NCI-H2107 treated with DMSO at 0.1 percent for 48 hours (cell line): ENCODE results near the gene NFKBIE.
A peak's percentile ranks its signal among the peaks of the same experiment; 100 is the strongest.
"Not testable (repeated sequence)": the region's sequence is repeated elsewhere in the genome, so short reads cannot be mapped to it uniquely, and the experiment has no call there.

Experiments
- DNase-seq: peaks from one replicate; lab custom pipeline; 2025; ENCODE audit not compliant: unreplicated experiment; lab: John Stamatoyannopoulos, UW

Gene NFKBIE

DNA sequence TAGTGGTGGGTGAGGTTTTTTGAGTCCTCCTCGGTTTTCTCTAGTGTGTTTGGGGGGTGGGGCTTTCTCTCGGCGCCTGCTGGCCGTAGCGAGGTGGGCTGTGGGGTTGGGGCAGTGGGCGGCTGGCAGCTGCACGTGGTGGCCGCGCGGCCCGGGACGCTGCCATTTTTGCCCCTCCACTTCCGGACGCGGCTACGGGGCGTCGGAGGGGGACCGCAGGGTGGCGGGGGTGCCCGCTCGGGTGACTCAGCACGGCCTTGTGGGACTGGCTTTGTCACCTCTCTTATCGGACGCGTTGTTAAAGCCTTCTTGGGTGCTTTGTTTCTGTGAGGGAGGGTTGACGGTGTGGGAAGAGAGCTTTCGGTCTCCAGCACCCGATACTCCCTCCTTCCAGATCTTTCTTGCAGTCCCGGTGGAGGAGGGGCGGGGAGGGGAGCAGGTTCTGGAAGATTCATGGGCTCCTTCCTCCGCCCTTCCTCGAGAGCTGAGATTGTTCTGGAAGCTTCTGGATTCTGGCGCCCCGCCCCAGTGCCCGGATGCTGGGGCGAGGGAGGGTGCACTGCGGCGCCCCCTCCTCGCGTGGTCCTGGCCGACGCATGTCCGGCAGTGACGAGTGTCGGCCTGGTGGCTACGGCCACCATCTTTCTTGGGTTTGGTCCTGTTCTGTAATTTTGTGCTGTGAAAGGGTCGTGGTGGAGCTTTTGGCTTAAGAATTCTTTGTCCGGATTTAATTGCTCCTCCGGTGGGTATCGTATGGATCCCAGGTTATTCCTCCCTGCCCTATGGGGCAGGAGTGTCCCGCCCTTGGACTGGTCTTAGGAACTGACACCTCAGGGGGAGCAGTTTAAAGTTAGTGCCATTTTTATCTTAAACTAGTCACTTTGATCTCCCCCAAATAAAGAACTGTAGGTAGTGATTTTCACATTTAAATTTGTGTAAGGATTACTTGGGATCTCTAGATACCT is 17.7 kb downstream of the NFKBIE start:
- DNase-seq = no peak

DNA sequence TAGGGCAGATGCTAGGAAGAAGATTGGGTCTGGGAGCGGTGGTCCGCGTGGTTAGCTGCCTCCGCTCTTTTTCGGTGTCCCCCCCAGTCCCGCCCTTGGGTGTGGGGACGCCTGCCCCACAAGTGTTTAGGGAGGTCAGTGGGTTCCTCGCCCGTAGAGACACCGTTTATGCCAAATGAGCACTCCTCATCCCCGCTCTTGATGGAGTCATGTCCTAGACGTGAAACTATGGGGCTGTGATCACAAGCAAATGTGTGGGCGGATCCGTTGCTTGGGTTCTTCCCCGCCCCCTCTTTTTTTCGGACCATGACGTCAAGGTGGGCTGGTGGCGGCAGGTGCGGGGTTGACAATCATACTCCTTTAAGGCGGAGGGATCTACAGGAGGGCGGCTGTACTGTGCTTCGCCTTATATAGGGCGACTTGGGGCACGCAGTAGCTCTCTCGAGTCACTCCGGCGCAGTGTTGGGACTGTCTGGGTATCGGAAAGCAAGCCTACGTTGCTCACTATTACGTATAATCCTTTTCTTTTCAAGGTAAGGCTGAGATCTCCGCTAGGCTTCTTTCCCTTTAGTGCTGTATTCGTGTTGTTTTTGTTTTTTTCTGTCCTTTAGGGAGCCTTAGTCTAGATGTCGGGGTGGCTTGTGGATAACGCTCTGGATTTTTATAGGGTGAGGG is 18.6 kb downstream of the NFKBIE start, which contains the start of gene HSP90AB1:
Gene HSP90AB1, plus strand, starts transcription at position 439 of the 675 bp plus-strand sequence. CDS start 1,529 bp downstream, outside the sequence.
- DNase-seq = peak; percentile 84

DNA sequence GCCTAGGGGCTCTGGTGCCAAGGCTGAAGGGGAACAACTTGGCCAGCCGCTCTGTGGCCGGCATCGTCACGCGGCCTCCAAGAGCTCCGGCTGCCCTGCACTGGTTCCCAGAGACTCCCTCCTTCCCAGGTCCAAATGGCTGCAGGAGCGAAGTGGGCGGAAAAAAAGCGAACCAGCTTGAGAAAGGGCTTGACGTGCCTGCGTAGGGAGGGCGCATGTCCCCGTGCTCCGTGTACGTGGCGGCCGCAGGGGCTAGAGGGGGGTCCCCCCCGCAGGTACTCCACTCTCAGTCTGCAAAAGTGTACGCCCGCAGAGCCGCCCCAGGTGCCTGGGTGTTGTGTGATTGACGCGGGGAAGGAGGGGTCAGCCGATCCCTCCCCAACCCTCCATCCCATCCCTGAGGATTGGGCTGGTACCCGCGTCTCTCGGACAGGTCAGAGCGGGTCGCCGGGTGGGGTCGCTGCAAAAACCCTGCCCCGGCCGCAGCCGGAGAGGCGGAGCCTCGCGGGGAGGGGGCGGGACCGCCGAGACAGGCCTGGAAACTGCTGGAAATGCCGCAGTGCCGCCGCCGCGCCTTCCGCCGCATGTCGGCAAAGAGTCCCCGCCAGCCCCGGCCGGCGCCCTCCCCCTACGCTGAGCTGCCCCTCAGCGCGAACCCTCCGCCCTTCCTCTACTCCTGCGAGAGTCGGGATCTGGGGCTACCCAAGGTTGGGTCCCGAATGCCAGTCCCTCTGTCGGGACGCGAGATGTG is 19.3 kb downstream of the NFKBIE start:
- peak; percentile 36 for DNase-seq

DNA sequence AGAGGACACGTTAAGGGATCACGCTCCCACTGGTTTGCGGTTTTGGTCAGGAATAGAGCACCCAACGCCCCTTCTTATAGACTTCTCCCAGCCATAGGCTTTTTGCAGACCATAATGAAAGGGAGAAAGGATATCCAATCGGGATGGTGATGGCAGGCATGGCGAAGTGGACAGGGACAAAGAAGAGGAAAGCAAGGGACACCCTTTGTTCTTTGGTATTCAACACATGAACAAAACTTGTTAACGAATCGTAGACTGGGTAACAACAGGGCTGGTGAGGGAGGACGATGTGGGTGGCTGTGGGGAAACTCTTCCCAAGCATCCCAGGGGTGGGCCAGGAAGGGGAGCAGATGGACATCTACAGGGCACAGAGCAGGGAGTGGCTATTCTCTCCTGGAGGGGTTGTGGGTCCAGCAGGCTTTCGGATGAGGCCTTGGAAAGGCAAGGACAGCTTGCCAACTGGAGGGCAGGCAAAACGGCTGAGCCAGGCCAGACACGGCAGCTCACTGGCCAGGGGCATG is 19.9 kb downstream of the NFKBIE start:
- DNase-seq = no peak

DNA sequence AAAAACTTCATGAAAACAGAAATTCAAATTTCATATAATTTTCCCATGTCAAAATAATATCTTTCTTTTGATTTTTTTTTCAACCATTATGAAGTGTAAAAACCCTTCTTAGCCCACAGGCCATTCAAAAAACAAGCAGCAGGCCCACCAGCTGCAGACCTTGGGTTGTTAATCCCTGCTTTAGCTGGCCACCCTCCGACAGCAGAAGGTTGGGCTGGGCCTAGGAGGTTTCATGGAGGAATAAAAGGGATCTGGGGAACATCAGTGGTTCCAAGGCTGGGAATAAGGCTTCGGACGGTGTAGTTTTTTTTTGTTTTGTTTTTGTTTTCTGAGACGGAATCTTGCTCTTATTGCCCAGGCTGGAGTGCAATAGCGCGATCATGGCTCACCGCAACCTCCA is 22.0 kb downstream of the NFKBIE start:
- no peak for DNase-seq

DNA sequence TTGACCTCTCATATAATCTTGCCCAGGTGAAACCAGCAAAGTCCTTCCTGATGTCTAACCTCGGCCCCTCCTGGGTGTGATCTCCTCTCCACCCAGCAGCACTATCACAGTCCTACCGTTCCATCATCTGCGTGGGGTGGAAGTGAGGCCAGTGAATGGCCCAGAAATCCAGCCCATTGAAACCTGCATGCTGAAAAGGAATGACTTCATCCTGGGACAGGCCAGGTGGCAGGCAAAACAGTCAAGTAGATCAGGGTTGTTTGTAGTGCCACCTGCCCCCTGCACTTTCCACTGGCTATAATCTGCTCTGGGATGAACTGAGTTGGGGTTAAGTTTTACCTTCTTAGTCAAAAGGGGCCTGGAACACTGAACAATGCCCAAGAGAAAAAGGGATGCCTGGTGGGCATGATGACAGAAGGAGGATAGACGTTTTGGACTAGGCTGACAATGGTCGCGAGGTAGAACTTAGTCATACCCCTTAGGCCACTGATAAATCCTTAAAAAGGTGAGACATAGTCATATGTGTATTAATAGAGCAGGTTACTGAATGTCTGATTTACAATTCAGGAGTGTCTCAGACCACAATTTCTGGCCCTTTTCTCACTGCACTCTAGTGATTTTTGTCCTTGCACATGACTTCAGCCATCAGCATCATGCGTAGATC is 26.5 kb downstream of the NFKBIE start:
- no peak for DNase-seq

DNA sequence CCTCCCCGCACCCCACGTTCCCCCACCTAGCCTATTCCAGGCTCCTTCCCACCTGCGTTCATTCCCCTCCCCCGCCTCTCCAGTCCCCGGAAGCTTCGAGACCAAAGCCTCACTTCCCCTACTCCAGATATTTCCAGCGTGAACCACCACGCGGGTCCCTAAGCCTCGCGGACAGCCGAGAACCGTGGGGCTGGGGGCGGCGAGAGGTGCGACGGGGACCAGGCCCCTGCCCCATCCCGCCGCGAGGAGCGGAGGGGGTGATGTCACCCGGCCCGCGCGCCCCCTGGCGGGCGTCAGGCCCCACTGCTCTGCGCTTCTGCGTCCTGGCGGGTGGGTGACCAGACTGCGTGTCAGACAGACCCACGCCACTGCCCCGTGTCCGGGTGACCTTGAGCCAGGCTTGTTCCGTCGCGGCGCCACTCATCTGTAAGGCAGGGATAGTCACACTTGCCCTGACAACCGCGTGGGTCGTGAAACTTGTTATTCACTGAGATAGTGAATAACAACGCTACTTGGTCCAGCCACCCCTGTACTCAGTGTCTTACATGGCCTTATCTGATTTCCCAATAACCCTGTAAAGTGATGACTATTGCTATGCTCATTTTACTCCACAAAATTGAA is 27.4 kb downstream of the NFKBIE start:
- no peak for DNase-seq

DNA sequence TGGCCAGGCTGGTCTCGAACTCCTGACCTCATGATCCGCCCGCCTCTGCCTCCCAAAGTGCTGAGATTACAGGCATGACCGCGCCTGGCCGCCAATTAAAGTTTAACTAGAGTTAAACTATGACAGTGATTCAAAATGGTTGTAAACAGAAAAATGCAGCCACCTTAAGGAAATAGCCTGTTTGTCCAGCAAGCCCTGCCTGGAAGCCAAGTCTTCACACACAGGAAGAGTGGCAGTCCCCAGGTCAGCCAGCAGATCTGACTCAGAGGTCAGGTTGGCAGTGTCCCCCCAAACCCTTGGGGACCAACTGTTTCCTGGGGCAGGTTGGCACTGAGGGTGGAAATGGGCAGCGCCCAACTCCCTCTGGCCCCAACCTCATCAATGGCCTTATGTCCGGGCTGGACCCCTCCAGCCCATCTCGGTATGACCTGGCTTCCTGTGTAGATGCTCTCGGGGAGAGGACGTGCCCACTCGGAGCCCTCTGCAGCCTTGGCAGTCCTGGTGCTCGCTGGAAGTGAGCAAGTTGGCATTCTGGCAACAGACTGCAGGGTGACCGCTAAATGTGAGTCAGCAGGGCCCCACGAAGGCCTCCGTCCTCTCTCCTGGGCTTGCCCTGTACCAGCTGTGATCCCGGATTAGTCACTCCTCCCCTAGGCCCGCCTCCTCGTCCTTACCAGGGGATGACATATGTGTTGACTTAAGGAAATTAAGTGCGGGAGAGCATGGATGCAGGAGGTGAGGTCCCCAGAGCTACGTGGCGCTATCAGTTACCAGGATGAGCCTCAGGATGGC is 28.1 kb downstream of the NFKBIE start:
- peak; percentile 76 for DNase-seq

DNA sequence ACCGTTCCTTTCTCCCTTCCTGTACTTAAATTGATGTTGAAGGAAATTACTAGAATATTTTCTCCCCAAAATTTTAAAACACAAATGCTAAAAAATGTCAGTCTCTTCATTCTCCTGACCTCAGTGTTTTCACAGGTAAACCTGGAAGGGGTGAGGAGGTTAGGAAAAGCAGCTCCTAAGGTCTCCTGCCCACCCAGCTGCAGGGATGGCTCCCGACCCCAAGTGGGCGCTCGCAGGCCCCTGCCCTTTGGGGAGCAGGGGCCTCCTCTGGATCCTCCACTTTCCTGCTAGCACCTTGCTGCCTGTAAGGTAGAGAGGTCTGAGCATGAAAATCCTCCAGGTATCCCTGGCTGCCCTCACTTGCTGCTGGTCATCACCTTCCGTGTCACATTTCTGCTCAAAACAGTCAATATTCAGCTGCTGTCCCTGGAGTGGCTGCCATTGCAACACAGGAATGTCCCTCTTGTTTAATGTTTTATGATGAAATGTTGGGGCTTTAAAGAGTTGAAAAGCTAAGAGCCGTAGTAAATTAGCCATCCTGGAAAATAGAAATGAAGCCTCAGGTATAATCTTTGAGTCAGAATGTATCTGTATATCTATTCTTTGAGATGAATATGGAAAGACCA is 29.3 kb downstream of the NFKBIE start:
- no peak for DNase-seq

DNA sequence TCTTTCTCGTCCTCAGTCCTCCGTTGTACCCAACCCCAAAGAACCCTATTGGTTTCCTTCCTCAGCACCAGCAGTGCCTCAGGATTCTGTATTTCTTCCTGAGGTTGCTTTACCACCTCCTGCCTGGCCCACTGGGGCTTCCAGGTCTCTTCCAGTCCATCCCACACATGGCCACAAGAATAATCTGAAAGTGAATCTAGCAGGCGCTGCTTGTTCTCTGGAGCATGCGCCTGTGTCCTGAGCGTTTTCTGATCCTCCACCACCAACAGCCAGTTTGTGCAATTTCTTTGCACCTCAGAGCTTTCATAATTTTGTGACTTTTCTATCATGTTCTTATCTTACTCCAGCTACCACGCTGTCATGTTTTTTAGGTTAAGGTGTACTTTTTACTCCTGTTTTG is 30.1 kb downstream of the NFKBIE start:
- DNase-seq = no peak

DNA sequence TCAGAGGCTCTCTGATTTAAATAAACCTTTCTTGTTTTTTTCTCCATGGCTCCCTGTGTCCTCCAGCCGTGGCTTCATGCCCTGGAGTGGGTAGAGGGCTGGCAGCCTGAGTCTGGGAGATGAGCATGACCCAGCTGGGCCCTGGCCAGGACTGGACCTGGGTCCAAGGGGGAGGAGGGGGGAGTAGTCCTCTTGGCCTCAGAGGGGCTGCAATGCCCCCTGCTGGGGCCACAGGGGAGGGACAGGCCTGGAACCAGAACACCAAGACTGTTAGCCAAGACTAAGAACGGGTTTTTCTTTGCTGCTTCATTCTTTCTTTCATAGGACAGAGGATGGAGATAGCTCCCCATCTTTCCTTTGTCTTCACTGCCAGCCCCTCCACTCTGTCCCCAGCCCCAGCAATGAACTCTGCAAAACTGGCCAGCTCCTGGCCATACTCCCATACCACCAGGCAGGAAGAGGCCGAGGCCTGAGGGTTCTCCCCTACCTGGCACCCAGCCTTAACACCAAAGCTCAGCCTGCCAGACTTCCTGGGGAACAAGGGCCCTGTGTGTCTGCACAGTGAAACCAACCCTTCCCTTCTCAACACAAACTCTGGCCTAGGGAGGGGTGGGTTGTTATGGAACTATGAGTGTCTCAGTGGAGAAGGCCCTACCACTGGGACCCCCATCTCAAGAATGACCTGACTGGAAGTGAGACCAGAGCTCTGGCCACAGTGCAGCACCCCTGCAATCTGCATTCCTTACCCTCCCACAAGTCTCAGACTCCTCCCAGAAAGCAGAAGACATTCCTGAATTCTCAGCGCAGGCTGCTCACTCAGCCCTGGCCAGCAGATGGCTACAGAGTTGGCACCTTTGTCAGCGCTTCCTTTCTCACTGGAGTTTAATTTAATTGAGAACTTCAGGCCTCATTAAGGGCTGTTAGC is 31.0 kb downstream of the NFKBIE start:
- DNase-seq = no peak

DNA sequence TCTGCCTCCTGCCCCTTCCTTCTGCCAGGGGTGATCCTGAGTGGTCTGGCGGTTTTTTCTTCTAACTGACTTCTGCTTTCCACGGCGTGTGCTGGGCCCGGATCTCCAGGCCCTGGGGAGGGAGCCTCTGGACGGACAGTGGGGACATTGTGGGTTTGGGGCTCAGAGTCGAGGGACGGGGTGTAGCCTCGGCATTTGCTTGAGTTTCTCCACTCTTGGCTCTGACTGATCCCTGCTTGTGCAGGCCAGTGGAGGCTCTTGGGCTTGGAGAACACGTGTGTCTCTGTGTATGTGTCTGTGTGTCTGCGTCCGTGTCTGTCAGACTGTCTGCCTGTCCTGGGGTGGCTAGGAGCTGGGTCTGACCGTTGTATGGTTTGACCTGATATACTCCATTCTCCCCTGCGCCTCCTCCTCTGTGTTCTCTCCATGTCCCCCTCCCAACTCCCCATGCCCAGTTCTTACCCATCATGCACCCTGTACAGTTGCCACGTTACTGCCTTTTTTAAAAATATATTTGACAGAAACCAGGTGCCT is 31.7 kb downstream of the NFKBIE start:
- DNase-seq = no peak

DNA sequence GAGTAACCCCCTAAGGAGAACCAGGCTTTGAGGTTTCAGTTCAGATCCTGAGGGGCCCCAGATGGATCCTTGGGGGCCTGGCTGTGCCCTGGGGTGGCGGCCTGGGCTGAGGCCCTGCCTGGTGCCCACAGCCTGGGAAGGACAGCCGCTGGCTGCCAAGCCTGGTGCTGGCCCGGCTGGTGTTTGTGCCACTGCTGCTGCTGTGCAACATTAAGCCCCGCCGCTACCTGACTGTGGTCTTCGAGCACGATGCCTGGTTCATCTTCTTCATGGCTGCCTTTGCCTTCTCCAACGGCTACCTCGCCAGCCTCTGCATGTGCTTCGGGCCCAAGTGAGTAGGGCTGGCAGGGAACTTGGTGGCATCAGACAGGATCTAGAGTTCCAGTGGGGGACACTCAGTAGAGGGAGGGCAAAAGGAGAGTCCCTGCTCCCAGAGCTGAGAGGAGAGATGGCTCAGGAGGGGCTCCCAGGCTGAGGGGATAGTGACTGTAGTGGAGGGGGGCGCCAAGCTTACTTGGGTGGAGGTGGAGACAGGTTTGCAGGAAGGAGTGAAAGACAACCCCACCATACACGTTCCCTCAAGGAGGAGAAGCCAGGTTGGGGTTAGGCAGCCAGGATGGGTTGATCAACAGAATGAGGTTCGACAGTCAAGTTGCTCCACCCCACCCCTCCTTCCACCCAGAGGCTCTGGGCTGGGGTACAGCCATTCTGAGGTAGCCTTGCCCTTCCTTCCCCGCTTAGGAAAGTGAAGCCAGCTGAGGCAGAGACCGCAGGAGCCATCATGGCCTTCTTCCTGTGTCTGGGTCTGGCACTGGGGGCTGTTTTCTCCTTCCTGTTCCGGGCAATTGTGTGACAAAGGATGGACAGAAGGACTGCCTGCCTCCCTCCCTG is 32.4 kb downstream of the NFKBIE start:
- no peak for DNase-seq

DNA sequence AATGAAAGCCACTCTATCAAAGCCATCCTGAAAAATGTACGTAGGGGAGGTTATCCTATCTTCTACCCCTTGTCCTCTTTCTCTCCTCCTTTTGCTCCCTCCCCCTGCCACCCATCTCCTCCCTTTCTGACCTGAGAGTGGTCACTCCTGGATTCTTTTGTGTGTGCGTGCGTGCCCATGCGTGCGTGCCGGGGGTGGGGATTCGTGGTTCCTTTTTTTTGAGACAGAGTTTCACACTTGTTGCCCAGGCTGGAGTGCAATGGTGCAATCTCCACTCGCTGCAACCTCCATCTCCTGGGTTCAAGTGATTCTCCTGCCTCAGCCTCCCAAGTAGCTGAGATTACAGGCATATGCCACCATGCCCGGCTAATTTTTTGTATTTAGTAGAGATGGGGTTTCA is 33.9 kb downstream of the NFKBIE start:
- not testable (repeated sequence) for DNase-seq

DNA sequence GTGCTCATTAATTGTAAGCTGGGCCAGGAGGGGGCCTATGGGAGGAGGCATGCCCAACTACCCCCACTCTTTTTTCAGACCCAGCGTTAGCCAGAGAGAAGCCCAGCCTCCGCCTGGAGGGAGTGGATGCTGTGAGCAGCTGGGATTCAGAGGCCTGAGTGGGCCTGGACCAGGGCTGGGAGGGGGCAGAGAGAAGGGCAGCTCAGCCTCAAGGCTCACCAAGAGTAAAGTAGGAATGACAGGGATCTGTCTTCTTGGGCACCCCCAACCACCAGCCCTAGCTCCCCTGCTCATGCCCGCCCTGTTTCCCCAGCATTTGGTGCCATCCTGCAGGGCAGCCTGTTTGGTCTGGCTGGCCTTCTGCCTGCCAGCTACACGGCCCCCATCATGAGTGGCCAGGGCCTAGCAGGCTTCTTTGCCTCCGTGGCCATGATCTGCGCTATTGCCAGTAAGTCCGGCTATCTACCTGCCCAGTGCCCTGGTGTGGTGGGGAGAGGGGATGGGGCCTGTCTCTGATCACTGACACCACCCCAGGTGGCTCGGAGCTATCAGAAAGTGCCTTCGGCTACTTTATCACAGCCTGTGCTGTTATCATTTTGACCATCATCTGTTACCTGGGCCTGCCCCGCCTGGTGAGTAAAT is 35.2 kb downstream of the NFKBIE start:
- no peak for DNase-seq

DNA sequence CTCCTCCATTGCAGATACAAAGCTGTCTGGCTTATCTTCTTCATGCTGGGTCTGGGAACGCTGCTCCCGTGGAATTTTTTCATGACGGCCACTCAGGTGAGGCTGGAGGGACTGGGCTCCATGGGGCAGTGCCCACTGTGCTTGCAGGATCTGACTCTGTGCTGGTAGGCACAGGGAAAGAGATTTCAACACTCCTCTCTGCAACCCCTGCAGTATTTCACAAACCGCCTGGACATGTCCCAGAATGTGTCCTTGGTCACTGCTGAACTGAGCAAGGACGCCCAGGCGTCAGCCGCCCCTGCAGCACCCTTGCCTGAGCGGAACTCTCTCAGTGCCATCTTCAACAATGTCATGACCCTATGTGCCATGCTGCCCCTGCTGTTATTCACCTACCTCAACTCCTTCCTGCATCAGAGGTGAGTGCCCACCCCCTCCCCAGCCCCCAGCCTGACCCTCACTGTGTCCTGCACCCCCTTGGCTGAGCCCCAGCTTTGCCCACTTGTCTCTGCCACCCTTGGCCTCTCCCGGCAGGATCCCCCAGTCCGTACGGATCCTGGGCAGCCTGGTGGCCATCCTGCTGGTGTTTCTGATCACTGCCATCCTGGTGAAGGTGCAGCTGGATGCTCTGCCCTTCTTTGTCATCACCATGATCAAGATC is 35.8 kb downstream of the NFKBIE start:
- DNase-seq = no peak
